WI38 (cell line): ENCODE results near the gene GP1BA.

ENCODE experiments used
- H3K4me3 ChIP-seq: 2 replicates; pipeline ENCODE4 v1.5.1; 2011; ENCODE audit warnings: low read depth, mild to moderate bottlenecking, control low read depth, low read length
- CTCF ChIP-seq: IDR thresholded peaks from 2 replicates; pipeline ENCODE4 v1.5.1; 2012; ENCODE audit warnings: low read depth, mild to moderate bottlenecking, control low read depth, low read length

The GP1BA gene

DNA sequence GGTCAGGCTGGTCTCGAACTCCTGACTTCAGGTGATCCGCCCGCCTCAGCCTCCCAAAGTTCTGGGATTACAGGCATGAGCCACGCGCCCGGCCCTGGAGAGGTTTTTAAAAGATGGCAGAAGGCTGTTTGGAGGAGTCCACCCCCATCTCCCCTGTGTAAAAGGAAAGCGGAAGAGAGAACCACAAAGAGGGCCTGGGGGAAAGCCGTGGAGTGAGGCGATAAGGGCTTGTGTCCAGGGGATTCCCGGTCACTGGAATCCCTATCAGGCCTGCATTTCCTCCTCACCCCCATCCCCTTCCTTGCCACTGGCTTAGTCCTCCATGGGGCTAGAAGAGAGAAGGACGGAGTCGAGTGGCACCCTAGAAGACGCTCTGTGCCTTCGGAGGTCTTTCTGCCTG, at the start of gene GP1BA:
Gene GP1BA, plus strand, starts transcription at position 315 of the 400 bp plus-strand sequence. CDS start 328 bp downstream, outside the sequence.
- TF ChIP-seq CTCF: no peak
- H3K4me3 ChIP-seq: no peak within 1 kb of the TSS

GRCh38 chr17:4884489-4884888, 47.6 kb upstream of the GP1BA start:
- no peak overlapping the region for H3K4me3 ChIP-seq
- TF ChIP-seq CTCF: no peak

- no peak for TF ChIP-seq CTCF
Observed at GRCh38 chr17:4886830-4887229, 45.2 kb upstream of the GP1BA start.

GRCh38 chr17:4887581-4887980, 44.5 kb upstream of the GP1BA start:
- TF ChIP-seq CTCF: no peak
- no peak overlapping the region for H3K4me3 ChIP-seq

More at GRCh38 chr17:4886830-4887229, 45.2 kb upstream of the GP1BA start:
- H3K4me3 ChIP-seq: no peak overlapping the region

DNA sequence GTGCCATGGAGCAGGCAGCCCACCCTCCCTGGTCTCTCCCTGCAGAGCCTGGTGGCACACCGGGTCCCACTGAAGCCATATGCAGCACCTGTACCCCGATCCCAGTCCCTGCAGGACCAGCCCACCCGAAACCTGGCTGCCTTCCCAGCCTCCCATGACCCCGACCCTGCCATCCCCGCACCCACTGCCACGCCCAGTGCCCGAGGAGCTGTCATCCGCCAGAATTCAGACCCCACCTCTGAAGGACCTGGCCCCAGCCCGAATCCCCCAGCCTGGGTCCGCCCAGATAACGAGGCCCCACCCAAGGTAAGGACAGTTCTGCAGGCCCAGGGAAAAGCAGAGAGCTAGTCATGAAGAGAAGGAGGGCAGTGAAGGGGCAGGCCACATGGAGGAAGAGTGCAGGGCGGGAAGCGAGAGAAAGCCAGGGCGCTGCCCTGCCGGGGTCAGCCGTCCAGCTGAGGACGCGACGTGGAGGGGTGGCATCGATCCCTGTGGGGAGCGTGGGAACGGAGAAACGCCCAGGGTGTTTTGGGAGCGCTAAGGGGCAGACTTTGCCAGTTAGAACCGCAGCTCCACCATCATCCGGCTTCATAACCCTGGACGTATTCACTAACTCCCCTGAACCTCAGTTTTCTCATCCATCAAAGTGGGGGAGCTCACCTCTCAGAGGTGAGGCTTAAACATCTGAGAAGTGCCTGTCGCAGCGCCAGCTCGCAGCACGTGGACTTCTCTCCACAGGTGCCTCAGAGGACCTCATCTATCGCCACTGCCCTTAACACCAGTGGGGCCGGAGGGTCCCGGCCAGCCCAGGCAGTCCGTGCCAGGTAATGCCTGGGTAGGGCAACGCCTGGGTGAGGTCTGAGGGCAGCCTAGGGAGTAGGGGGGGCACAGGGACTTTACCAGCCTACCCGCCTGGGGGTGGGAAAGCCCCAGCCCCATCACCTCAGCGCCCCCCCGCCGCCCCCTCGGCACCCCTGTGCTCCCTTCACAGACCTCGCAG, 40.4 kb upstream of the GP1BA start:
- no peak overlapping the region for H3K4me3 ChIP-seq
- no peak for TF ChIP-seq CTCF

- TF ChIP-seq CTCF: no peak
- no peak overlapping the region for H3K4me3 ChIP-seq
Observed at GRCh38 chr17:4892499-4893221, 39.4 kb upstream of the GP1BA start.

- no peak for TF ChIP-seq CTCF
- no peak overlapping the region for H3K4me3 ChIP-seq
Observed at GRCh38 chr17:4893272-4893671, 38.8 kb upstream of the GP1BA start.
